ENCODE measurements around the gene ST8SIA1.

ST8SIA1 gene

DNA sequence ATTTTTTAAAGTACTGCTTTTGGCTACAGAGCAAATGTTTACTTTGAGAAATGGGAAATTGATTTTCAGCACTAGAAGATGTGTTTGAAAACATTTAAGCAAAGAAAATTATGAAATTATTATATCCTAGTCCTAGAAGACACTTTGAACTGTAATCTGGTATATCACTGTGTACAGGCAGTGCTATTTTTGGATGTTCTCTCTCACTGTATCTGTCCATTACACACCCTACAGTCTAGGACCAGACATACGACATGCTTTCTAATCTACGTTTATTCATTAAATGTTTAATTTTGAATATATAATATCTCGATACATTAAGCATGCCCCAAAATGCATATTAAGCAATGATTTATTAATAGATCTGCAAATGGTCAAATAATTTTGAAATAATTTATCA is 82.5 kb downstream of the ST8SIA1 start:
- Histone ChIP-seq H3K9ac (ENCODE audit: low read depth in 1 of 2, low read length in 2 of 2) (no peak overlapping the region), H3K4me3 (ENCODE audit: low read length in 2 of 2) (no peak overlapping the region), H3K27me3 (ENCODE audit: control insufficient read depth in 2 of 2, insufficient read depth in 2 of 2, low read length in 2 of 2) (no peaks in the 10 kb centered on the region), H3K36me3 (ENCODE audit: control insufficient read depth in 2 of 2, insufficient read depth in 2 of 2, low read length in 2 of 2) (no peaks in the 10 kb centered on the region), H3K9me3 (ENCODE audit: control insufficient read depth in 2 of 2, low read length in 2 of 2) (no peaks in the 10 kb centered on the region), H3K27ac (ENCODE audit: low read depth in 2 of 2, low read length in 2 of 2) (no peak overlapping the region), H3K4me1 (ENCODE audit: control insufficient read depth in 2 of 2, insufficient read depth in 2 of 2, low read length in 2 of 2) (peaks cover 0 to 5% of the 10 kb centered on the region in 2 donors)

DNA sequence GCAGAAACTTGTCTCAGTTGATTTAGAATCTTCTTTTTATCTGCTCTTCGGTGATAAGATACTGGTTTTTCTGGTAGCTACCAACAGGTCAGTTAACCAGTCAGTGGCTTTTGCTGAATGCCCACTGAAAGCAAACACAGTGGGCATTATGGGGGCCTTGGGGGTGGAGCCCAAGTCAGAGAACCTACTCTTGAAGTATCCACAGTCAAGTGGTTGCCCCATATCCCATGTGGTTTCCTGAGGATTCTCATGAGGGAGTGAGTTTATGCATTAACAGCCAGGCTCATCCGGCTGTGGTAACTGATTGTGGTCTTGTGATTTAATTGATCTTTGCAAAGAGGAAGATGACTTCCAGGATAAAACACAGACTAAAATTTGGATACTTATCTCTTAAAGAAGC is 83.7 kb downstream of the ST8SIA1 start:
- no peak overlapping the region for H3K9ac ChIP-seq (ENCODE audit: low read depth in 1 of 2, low read length in 2 of 2)
- no peaks in the 10 kb centered on the region for H3K36me3 ChIP-seq (ENCODE audit: control insufficient read depth in 2 of 2, insufficient read depth in 2 of 2, low read length in 2 of 2)
- no peak overlapping the region for H3K27ac ChIP-seq (ENCODE audit: low read depth in 2 of 2, low read length in 2 of 2)
- no peaks in the 10 kb centered on the region for H3K9me3 ChIP-seq (ENCODE audit: control insufficient read depth in 2 of 2, low read length in 2 of 2)
- H3K4me3 ChIP-seq (ENCODE audit: low read length in 2 of 2), result no peak overlapping the region
- no peaks in the 10 kb centered on the region for H3K27me3 ChIP-seq (ENCODE audit: control insufficient read depth in 2 of 2, insufficient read depth in 2 of 2, low read length in 2 of 2)
- H3K4me1 ChIP-seq (ENCODE audit: control insufficient read depth in 2 of 2, insufficient read depth in 2 of 2, low read length in 2 of 2), result peaks cover 0 to 2% of the 10 kb centered on the region in 2 donors

DNA sequence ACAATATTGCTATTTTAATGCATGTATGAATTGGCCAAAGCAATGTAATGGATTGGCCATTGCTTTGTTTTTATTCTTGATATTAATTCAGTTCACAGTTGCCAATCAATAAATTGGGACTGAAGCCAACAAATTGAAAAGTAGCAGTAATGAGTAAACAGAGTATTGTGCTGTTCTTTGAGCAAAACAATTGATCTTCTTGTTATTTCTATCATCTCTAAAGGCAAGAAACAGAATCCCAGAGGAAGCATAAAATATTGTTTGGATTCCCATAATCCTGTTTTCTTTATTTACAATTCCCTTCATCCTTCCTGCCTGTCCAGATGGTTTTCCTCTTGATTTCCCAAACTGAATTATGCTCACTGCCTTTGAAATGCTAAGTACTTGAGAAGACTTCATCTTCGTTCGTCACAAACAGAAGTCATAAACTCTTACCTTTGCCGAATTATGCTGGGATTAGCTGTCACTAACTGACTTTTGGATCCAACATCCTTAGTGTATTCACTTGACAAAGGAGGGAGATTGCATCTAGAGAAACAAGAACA is 85.9 kb downstream of the ST8SIA1 start:
- no peaks in the 10 kb centered on the region for H3K4me1 ChIP-seq (ENCODE audit: control insufficient read depth in 2 of 2, insufficient read depth in 2 of 2, low read length in 2 of 2)
- H3K27ac ChIP-seq (ENCODE audit: low read depth in 2 of 2, low read length in 2 of 2), result no peak overlapping the region
- H3K36me3 ChIP-seq (ENCODE audit: control insufficient read depth in 2 of 2, insufficient read depth in 2 of 2, low read length in 2 of 2), result no peaks in the 10 kb centered on the region
- no peaks in the 10 kb centered on the region for H3K27me3 ChIP-seq (ENCODE audit: control insufficient read depth in 2 of 2, insufficient read depth in 2 of 2, low read length in 2 of 2)
- H3K9me3 ChIP-seq (ENCODE audit: control insufficient read depth in 2 of 2, low read length in 2 of 2), result no peaks in the 10 kb centered on the region
- no peak overlapping the region for H3K9ac ChIP-seq (ENCODE audit: low read depth in 1 of 2, low read length in 2 of 2)
- no peak overlapping the region for H3K4me3 ChIP-seq (ENCODE audit: low read length in 2 of 2)

DNA sequence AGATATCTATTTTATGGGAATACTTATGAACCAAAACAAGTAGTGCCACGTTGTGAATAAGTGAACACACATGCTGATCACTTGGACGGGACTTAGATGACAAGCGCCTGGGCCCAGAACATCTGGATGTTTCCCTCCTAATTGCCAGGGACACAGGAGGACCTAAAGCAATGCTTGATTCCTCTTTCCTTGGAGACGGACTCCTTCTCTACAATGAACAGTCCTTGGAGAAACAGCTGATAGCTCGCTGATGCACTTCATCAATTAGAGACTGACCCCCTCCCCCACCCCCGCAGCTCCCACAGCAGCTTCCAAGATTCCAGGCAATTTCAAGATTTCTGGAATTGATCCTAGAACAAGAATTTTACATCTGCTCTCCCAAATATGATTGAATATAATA is 86.4 kb downstream of the ST8SIA1 start:
- H3K27ac ChIP-seq (ENCODE audit: low read depth in 2 of 2, low read length in 2 of 2), result no peak overlapping the region
- H3K4me3 ChIP-seq (ENCODE audit: low read length in 2 of 2), result no peak overlapping the region
- no peaks in the 10 kb centered on the region for H3K9me3 ChIP-seq (ENCODE audit: control insufficient read depth in 2 of 2, low read length in 2 of 2)
- no peaks in the 10 kb centered on the region for H3K36me3 ChIP-seq (ENCODE audit: control insufficient read depth in 2 of 2, insufficient read depth in 2 of 2, low read length in 2 of 2)
- H3K27me3 ChIP-seq (ENCODE audit: control insufficient read depth in 2 of 2, insufficient read depth in 2 of 2, low read length in 2 of 2), result no peaks in the 10 kb centered on the region
- H3K9ac ChIP-seq (ENCODE audit: low read depth in 1 of 2, low read length in 2 of 2), result no peak overlapping the region
- no peaks in the 10 kb centered on the region for H3K4me1 ChIP-seq (ENCODE audit: control insufficient read depth in 2 of 2, insufficient read depth in 2 of 2, low read length in 2 of 2)

DNA sequence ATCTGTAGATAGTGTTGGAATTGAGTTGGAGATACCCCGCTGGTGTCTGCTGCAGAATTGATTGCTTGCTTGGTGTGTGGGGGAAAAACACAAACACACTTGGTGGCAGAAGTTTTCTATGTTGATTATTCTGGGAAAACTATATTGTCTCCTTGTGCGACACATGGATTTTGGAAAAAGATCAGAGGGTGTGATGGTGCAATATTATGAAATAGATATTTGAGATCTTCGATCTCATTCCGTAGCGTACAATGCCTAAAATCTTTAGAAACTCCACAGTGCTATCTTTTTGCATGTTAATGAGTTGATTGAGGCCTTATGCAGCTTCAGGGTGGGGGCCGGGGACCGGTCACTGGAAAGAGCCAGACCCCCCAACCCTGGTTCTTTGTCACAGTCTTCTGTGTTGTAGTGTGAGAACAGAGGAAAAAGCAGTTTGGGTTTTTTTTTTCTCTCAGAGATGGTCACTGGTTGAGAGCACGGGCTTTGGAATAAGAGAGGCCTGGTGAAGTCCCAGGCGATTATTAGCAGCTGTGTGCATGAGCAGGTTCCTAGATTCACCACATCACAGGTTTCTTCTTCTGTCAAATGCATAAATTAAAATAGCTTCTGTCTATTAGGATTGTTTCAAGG is 88.2 kb downstream of the ST8SIA1 start:
- Histone ChIP-seq H3K9me3 (ENCODE audit: control insufficient read depth in 2 of 2, low read length in 2 of 2) (no peaks in the 10 kb centered on the region), H3K9ac (ENCODE audit: low read depth in 1 of 2, low read length in 2 of 2) (no peak overlapping the region), H3K27me3 (ENCODE audit: control insufficient read depth in 2 of 2, insufficient read depth in 2 of 2, low read length in 2 of 2) (no peaks in the 10 kb centered on the region), H3K27ac (ENCODE audit: low read depth in 2 of 2, low read length in 2 of 2) (no peak overlapping the region), H3K36me3 (ENCODE audit: control insufficient read depth in 2 of 2, insufficient read depth in 2 of 2, low read length in 2 of 2) (no peaks in the 10 kb centered on the region), H3K4me1 (ENCODE audit: control insufficient read depth in 2 of 2, insufficient read depth in 2 of 2, low read length in 2 of 2) (no peaks in the 10 kb centered on the region), H3K4me3 (ENCODE audit: low read length in 2 of 2) (no peak overlapping the region)

DNA sequence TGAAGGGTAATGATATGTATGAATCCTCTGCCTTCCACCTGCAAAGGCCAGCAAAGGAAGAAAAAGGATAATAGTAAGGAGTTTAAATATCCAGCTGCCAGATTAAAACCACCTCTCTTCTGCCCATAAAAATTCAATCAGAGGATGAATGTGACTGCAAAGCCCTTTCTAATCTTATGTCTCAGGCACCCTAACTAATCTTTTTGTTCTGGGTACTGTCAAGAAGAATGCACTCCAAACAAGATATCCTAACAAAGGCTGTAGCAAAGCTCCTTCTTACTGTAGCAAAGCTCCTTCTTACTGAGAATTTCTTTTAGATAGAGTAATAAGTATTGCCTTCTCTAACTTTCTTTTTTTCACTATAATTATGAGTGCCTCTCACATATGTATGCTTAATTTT is 91.8 kb downstream of the ST8SIA1 start:
- Histone ChIP-seq H3K27me3 (ENCODE audit: control insufficient read depth in 2 of 2, insufficient read depth in 2 of 2, low read length in 2 of 2) (no peaks in the 10 kb centered on the region), H3K9me3 (ENCODE audit: control insufficient read depth in 2 of 2, low read length in 2 of 2) (no peaks in the 10 kb centered on the region), H3K4me1 (ENCODE audit: control insufficient read depth in 2 of 2, insufficient read depth in 2 of 2, low read length in 2 of 2) (no peaks in the 10 kb centered on the region), H3K27ac (ENCODE audit: low read depth in 2 of 2, low read length in 2 of 2) (no peak overlapping the region), H3K36me3 (ENCODE audit: control insufficient read depth in 2 of 2, insufficient read depth in 2 of 2, low read length in 2 of 2) (no peaks in the 10 kb centered on the region), H3K4me3 (ENCODE audit: low read length in 2 of 2) (no peak overlapping the region), H3K9ac (ENCODE audit: low read depth in 1 of 2, low read length in 2 of 2) (no peak overlapping the region)

DNA sequence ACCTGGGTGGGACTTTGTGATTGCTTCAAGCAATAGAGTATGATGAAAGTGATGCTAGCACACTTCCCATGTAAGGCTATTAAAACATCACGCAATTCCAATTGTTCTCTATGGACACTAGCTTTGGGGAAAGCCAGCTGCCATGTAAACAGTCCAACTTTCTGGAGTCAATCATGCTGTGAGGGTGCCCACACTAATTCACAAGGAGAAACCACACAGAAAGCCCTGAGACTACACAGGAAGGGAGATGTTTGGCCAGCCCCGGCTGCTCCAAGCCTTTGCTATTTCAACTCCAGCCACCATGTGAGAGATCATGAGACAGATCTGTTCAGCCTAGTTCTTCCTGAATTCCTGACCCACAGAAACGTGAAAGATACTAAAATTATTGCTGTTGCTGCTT is 96.3 kb downstream of the ST8SIA1 start:
- Histone ChIP-seq H3K27ac (ENCODE audit: low read depth in 2 of 2, low read length in 2 of 2) (no peak overlapping the region), H3K4me1 (ENCODE audit: control insufficient read depth in 2 of 2, insufficient read depth in 2 of 2, low read length in 2 of 2) (no peaks in the 10 kb centered on the region), H3K36me3 (ENCODE audit: control insufficient read depth in 2 of 2, insufficient read depth in 2 of 2, low read length in 2 of 2) (no peaks in the 10 kb centered on the region)

DNA sequence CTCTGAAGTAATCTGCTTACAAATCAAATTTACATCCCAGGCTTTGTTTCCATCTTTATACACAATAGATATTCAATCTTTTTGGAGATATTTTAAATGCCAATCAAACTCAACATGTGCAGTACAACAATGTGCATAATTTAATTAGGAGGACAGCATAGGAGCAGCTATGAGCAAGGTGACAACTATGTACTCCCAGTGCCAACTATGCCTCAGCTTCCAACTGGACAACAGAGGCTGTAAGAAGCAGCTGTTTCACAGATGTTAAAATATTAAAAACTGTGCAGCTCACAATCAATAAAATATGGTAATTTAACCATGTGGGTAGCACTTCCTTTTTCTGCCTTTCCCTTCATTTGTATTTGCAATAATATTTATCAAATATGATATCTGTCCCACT is 99.9 kb downstream of the ST8SIA1 start:
- Histone ChIP-seq H3K27ac (ENCODE audit: low read depth in 2 of 2, low read length in 2 of 2) (no peak overlapping the region), H3K27me3 (ENCODE audit: control insufficient read depth in 2 of 2, insufficient read depth in 2 of 2, low read length in 2 of 2) (no peaks in the 10 kb centered on the region), H3K9ac (ENCODE audit: low read depth in 1 of 2, low read length in 2 of 2) (no peak overlapping the region), H3K4me3 (ENCODE audit: low read length in 2 of 2) (no peak overlapping the region), H3K9me3 (ENCODE audit: control insufficient read depth in 2 of 2, low read length in 2 of 2) (no peaks in the 10 kb centered on the region), H3K36me3 (ENCODE audit: control insufficient read depth in 2 of 2, insufficient read depth in 2 of 2, low read length in 2 of 2) (no peaks in the 10 kb centered on the region), H3K4me1 (ENCODE audit: control insufficient read depth in 2 of 2, insufficient read depth in 2 of 2, low read length in 2 of 2) (no peaks in the 10 kb centered on the region)

More for the DNA sequence above, 96.3 kb downstream of the ST8SIA1 start:
- H3K9me3 ChIP-seq (ENCODE audit: control insufficient read depth in 2 of 2, low read length in 2 of 2), result no peaks in the 10 kb centered on the region
- no peak overlapping the region for H3K4me3 ChIP-seq (ENCODE audit: low read length in 2 of 2)
- H3K9ac ChIP-seq (ENCODE audit: low read depth in 1 of 2, low read length in 2 of 2), result no peak overlapping the region
- no peaks in the 10 kb centered on the region for H3K27me3 ChIP-seq (ENCODE audit: control insufficient read depth in 2 of 2, insufficient read depth in 2 of 2, low read length in 2 of 2)

DNA sequence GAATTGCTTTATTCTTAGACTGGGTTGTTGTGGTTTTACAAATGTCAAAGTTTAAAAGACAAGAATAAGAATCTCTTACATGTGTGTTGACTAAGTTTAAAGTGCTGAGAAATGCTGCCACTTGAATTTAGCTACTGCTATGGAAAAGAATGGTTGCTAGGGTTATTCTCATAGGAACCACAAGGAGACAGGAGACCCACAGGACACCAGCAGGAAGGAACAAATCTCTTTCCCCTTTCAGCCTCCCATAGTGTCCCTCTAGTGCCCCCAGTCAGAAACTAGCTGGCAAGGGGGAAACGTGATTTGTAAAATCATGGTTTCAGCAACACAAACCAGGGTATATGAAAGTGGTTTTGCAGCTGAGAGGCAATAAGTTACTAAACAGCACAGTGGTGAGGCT is 102.7 kb downstream of the ST8SIA1 start:
- Histone ChIP-seq H3K4me1 (ENCODE audit: control insufficient read depth in 2 of 2, insufficient read depth in 2 of 2, low read length in 2 of 2) (no peaks in the 10 kb centered on the region), H3K27ac (ENCODE audit: low read depth in 2 of 2, low read length in 2 of 2) (no peak overlapping the region), H3K36me3 (ENCODE audit: control insufficient read depth in 2 of 2, insufficient read depth in 2 of 2, low read length in 2 of 2) (no peaks in the 10 kb centered on the region), H3K9me3 (ENCODE audit: control insufficient read depth in 2 of 2, low read length in 2 of 2) (no peaks in the 10 kb centered on the region), H3K9ac (ENCODE audit: low read depth in 1 of 2, low read length in 2 of 2) (no peak overlapping the region), H3K4me3 (ENCODE audit: low read length in 2 of 2) (no peak overlapping the region), H3K27me3 (ENCODE audit: control insufficient read depth in 2 of 2, insufficient read depth in 2 of 2, low read length in 2 of 2) (no peaks in the 10 kb centered on the region)

DNA sequence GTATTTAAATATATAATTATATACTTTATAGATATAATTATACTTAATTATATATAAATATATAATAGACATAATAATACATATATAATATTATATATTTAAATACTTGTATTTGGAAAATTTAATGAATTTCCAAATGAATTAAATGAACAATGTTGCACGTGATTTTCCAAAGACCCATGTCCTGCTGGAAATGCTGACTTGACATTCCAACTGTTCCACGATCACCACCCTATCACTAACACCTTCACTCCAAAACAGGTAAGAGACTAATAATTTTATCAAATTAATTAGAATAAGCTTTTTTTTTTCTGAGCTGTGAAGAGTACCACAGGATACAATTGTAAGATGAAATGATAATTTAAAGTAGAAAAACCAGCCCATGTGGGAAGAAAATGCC is 103.4 kb downstream of the ST8SIA1 start:
- Histone ChIP-seq H3K4me3 (ENCODE audit: low read length in 2 of 2) (no peak overlapping the region), H3K27ac (ENCODE audit: low read depth in 2 of 2, low read length in 2 of 2) (no peak overlapping the region), H3K36me3 (ENCODE audit: control insufficient read depth in 2 of 2, insufficient read depth in 2 of 2, low read length in 2 of 2) (no peaks in the 10 kb centered on the region), H3K27me3 (ENCODE audit: control insufficient read depth in 2 of 2, insufficient read depth in 2 of 2, low read length in 2 of 2) (no peaks in the 10 kb centered on the region), H3K9ac (ENCODE audit: low read depth in 1 of 2, low read length in 2 of 2) (no peak overlapping the region), H3K4me1 (ENCODE audit: control insufficient read depth in 2 of 2, insufficient read depth in 2 of 2, low read length in 2 of 2) (no peaks in the 10 kb centered on the region), H3K9me3 (ENCODE audit: control insufficient read depth in 2 of 2, low read length in 2 of 2) (no peaks in the 10 kb centered on the region)
